HEK293 (cell line): ENCODE measurements around the gene ZNF423.

Experiments used
- CTCF ChIA-PET: fragments of 350-600 bp; formaldehyde crosslinking; extraction: SDS; loops from one replicate; lab custom pipeline; 2021; ENCODE audit warnings: antibody characterized with exemption; lab: Yijun Ruan, JAX
- POLR2A ChIA-PET: fragments of 300-600 bp; formaldehyde crosslinking; extraction: SDS; loops from one replicate; lab custom pipeline; 2020; ENCODE audit warnings: antibody characterized with exemption, inconsistent platforms; lab: Yijun Ruan, JAX
- H3K27ac ChIP-seq: fragments of 200-500 bp; sonication (Bioruptor generic); 2 replicates; pipeline ENCODE4 v1.5.1; 2014; ENCODE audit warnings: low read depth, low read length, control low read depth, inconsistent platforms; ENCODE audit errors: extremely low read depth
- H3K36me3 ChIP-seq, 2 experiments: fragments of 200-500 bp in 1 of 2; sonication (Bioruptor generic) in 1 of 2; 1 replicate in 1 of 2; 2 replicates in 1 of 2; pipeline ENCODE4 v1.5.1; 2014 to 2017; ENCODE audit warnings: inconsistent platforms in 2 of 2, low read length in 2 of 2; ENCODE audit not compliant: control insufficient read depth in 2 of 2, insufficient read depth in 1 of 2
- H3K4me1 ChIP-seq: fragments of 200-500 bp; sonication (Bioruptor generic); 2 replicates; pipeline ENCODE4 v1.5.1; 2014; ENCODE audit warnings: mild to moderate bottlenecking, low read length, inconsistent platforms; ENCODE audit not compliant: control insufficient read depth, insufficient read depth
- H3K4me3 ChIP-seq: 2 replicates; pipeline ENCODE4 v1.5.1; 2011; ENCODE audit warnings: low read depth, mild to moderate bottlenecking, control low read depth, low read length, moderate library complexity
- H3K9me3 ChIP-seq: fragments of 200-500 bp; sonication (Bioruptor generic); 2 replicates; pipeline ENCODE4 v1.5.1; 2014; ENCODE audit warnings: low read depth, low read length, inconsistent platforms; ENCODE audit not compliant: control insufficient read depth, insufficient read depth
- KLF8 ChIP-seq: fragments of 450-650 bp; formaldehyde crosslinking; IDR thresholded peaks from 2 replicates; pipeline ENCODE4 v1.5.1; 2016; ENCODE audit warnings: missing biosample characterization, missing genetic modification characterization
- REPIN1 ChIP-seq: fragments of 450-650 bp; formaldehyde crosslinking; IDR thresholded peaks from 2 replicates; pipeline ENCODE4 v1.5.1; 2017; ENCODE audit warnings: missing biosample characterization, missing genetic modification characterization, low read depth
- SALL2 ChIP-seq: fragments of 450-650 bp; formaldehyde crosslinking; IDR thresholded peaks from 2 replicates; pipeline ENCODE4 v1.5.0; 2017; ENCODE audit warnings: missing biosample characterization, mild to moderate bottlenecking, missing genetic modification characterization, borderline replicate concordance
- TRIM28 ChIP-seq: IDR thresholded peaks from 2 replicates; pipeline ENCODE4 v1.6.1; 2011; ENCODE audit warnings: low read length, control low read depth, borderline replicate concordance
- ZBTB11 ChIP-seq: fragments of 450-650 bp; formaldehyde crosslinking; conservative IDR thresholded peaks from 2 replicates; pipeline ENCODE4 v1.5.1; 2016; ENCODE audit warnings: low read depth, missing biosample characterization, missing genetic modification characterization
- ZIC2 ChIP-seq: fragments of 450-650 bp; formaldehyde crosslinking; IDR thresholded peaks from 2 replicates; pipeline ENCODE4 v1.5.1; 2016; ENCODE audit warnings: missing biosample characterization, missing genetic modification characterization
- ZNF121 ChIP-seq: fragments of 450-650 bp; formaldehyde crosslinking; IDR thresholded peaks from 2 replicates; pipeline ENCODE4 v1.5.1; 2016; ENCODE audit warnings: missing biosample characterization, missing genetic modification characterization
- ZNF132 ChIP-seq: fragments of 450-650 bp; formaldehyde crosslinking; IDR thresholded peaks from 2 replicates; pipeline ENCODE4 v1.5.1; 2017; ENCODE audit warnings: missing biosample characterization, missing genetic modification characterization, borderline replicate concordance
- ZNF140 ChIP-seq: fragments of 450-650 bp; formaldehyde crosslinking; IDR thresholded peaks from 2 replicates; pipeline ENCODE4 v1.5.1; 2016; ENCODE audit warnings: missing biosample characterization, missing genetic modification characterization
- ZNF174 ChIP-seq: fragments of 450-650 bp; formaldehyde crosslinking; IDR thresholded peaks from 2 replicates; pipeline ENCODE4 v1.5.0; 2017; ENCODE audit warnings: missing biosample characterization, mild to moderate bottlenecking, missing genetic modification characterization
- ZNF280C ChIP-seq: fragments of 450-650 bp; formaldehyde crosslinking; IDR thresholded peaks from 2 replicates; pipeline ENCODE4 v1.5.1; 2016; ENCODE audit warnings: missing biosample characterization, missing genetic modification characterization
- ZNF292 ChIP-seq: fragments of 450-650 bp; formaldehyde crosslinking; IDR thresholded peaks from 2 replicates; pipeline ENCODE4 v1.5.1; 2016; ENCODE audit warnings: low read depth, missing biosample characterization, missing genetic modification characterization, borderline replicate concordance
- ZNF398 ChIP-seq: fragments of 450-650 bp; formaldehyde crosslinking; IDR thresholded peaks from 2 replicates; pipeline ENCODE4 v1.5.1; 2017; ENCODE audit warnings: missing biosample characterization, missing genetic modification characterization
- ZNF449 ChIP-seq: fragments of 450-650 bp; formaldehyde crosslinking; IDR thresholded peaks from 2 replicates; pipeline ENCODE4 v1.5.1; 2017; ENCODE audit warnings: missing biosample characterization, mild to moderate bottlenecking, missing genetic modification characterization, moderate library complexity
- ZNF488 ChIP-seq: fragments of 450-650 bp; formaldehyde crosslinking; IDR thresholded peaks from 2 replicates; pipeline ENCODE4 v1.5.1; 2016; ENCODE audit warnings: missing biosample characterization, missing genetic modification characterization
- ZNF513 ChIP-seq: fragments of 450-650 bp; IDR thresholded peaks from 2 replicates; pipeline ENCODE4 v1.5.1; 2018; ENCODE audit warnings: missing biosample characterization, missing genetic modification characterization
- ZNF561 ChIP-seq: fragments of 450-650 bp; IDR thresholded peaks from 2 replicates; pipeline ENCODE4 v1.5.1; 2018; ENCODE audit warnings: missing biosample characterization, missing genetic modification characterization, borderline replicate concordance
- ZNF623 ChIP-seq: fragments of 450-650 bp; formaldehyde crosslinking; IDR thresholded peaks from 2 replicates; pipeline ENCODE4 v1.5.1; 2016; ENCODE audit warnings: missing biosample characterization, missing genetic modification characterization
- ZSCAN5A ChIP-seq: fragments of 450-650 bp; formaldehyde crosslinking; IDR thresholded peaks from 2 replicates; pipeline ENCODE4 v1.5.1; 2016; ENCODE audit warnings: missing biosample characterization, missing genetic modification characterization

The ZNF423 gene

GRCh38 chr16:49730772-49731171 is 125.1 kb downstream of the ZNF423 start (continued):
- TF ChIP-seq ZNF449 (no peak), SALL2 (tag by site-specific recombination) (no peak), ZNF488 (tag by site-specific recombination) (no peak), TRIM28 (no peak), ZNF121 (no peak), ZNF561 (tag by site-specific recombination) (no peak)

GRCh38 chr16:49727611-49728010 is 128.3 kb downstream of the ZNF423 start:
- H3K36me3 ChIP-seq = peaks cover 0 to 7% of the 10 kb centered on the region in 2 experiments; a peak in 1 of 3 replicates
- POLR2A ChIA-PET = no interaction called here
- TF ChIP-seq ZSCAN5A (tag by site-specific recombination) = no peak
- no peak for TF ChIP-seq ZNF513 (tag by site-specific recombination)
- no peak for TF ChIP-seq ZNF280C (tag by site-specific recombination)
- no peak for TF ChIP-seq ZNF623 (tag by site-specific recombination)
- TF ChIP-seq ZNF132 (tag by site-specific recombination) = no peak
- H3K9me3 ChIP-seq = no peaks in the 10 kb centered on the region
- H3K4me3 ChIP-seq = no peak overlapping the region
- no peak overlapping the region for H3K27ac ChIP-seq
- CTCF ChIA-PET = no interaction called here
- H3K4me1 ChIP-seq = peaks cover under 1% of the 10 kb centered on the region; the same call in 1 of the 2 replicates

- CTCF ChIA-PET = no interaction called here
- POLR2A ChIA-PET = no interaction called here
- H3K9me3 ChIP-seq = no peaks in the 10 kb centered on the region
- no peak for TF ChIP-seq ZNF292 (tag by site-specific recombination)
- TF ChIP-seq ZNF174 = no peak
- TF ChIP-seq REPIN1 (tag by site-specific recombination) = no peak
- no peak for TF ChIP-seq ZBTB11 (tag by site-specific recombination)
- no peak for TF ChIP-seq ZNF398
- no peak for TF ChIP-seq ZIC2 (tag by site-specific recombination)
- no peak for TF ChIP-seq KLF8 (tag by site-specific recombination)
- TF ChIP-seq ZNF140 (tag by site-specific recombination) = no peak
Observed at GRCh38 chr16:49726155-49726554, 129.8 kb downstream of the ZNF423 start.

More at GRCh38 chr16:49726155-49726554, 129.8 kb downstream of the ZNF423 start:
- H3K27ac ChIP-seq = no peak overlapping the region
- H3K4me1 ChIP-seq = no peaks in the 10 kb centered on the region
- no peak overlapping the region for H3K4me3 ChIP-seq
- H3K36me3 ChIP-seq = peaks cover 0 to 7% of the 10 kb centered on the region in 2 experiments; a peak in 1 of 3 replicates
